HTR-8/SVneo (cell line): Measurements from ENCODE around the gene ZNF3.
A peak's percentile ranks its signal among the peaks of the same experiment; 100 is the strongest.

Experiments
- DNase-seq: peaks from one replicate; pipeline ENCODE4 v3.0.0; 2011; ENCODE audit warnings: low spot score, mixed read lengths; ENCODE audit not compliant: insufficient read length
- FAIRE-seq: peaks from 2 replicates; lab custom pipeline; 2011; peaks lifted over from hg19 to GRCh38; lab: Jason Lieb, UNC

The ZNF3 gene

DNA sequence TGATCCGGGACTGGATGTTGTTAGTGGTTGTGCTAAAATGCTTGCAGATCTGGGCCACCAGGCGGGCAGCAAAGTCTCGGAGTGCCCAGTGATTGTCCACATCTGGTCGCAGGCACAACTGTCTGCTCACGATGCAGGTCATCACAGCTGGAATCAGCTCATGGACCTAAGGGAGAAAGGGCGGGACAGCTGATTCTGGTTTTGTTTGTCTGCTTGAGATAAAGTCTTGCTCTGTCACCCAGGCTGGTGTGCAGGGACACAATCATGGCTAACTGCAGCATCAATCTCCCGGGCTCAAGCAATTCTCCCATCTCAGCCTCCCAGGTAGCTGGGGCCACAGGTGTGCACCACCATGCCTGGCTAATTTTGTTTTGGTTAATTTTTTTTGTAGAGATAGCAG, 29.6 kb upstream of the ZNF3 start:
- FAIRE-seq (no peak), DNase-seq (no peak)

- DNase-seq (no peak), FAIRE-seq (no peak)
Observed at GRCh38 chr7:100109521-100110163, 28.1 kb upstream of the ZNF3 start.

DNA sequence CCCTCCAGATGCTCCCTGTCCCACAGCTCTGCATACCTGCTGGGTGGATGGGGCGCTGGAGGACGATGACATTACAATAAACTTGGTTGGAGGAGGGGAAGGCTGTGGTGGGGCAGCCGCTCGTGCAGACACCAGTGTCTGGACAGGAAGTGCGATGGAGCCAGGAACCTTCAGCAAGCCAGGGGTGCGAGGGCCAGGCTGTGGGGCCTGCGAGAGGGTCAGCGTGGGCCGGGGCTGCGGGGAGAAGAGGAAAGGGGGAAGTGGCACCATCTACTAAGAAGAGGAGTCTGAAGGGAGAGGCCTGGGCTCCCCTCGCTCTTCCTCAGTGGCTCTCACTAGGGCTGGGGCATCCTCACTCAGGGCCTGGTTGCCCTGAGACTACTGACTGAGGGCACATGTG, 26.4 kb upstream of the ZNF3 start:
- DNase-seq: no peak
- FAIRE-seq: no peak

DNA sequence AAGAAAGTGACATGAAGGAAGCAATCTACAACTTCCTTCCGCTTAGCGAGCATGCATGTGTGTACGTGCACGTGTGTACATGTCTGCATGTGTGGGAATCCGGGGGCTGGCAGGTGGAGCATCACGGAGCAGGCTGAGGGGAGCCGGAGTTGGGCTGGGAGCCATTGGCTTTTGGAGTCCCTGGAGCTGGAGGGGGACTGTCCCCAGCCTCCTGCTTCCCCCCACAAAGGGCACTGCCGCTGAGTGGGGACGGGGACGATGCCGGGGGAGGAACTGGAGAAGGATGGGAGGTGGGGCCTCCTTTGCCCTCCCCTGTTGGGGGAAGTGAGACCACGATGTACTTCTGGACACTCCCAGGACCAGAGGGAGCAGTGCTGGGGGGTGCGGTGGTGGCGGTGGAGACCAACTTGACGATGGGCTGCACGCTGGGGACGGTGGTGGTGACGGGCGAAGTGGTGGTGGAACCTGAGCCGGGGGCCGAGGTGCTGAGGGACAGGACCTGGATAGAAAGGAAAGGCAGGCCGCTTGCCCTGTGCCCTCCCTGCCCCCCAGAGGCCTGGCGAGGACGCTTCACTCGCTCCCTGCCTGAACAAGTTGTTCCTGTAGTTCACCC, 25.7 kb upstream of the ZNF3 start:
- FAIRE-seq: no peak
- no peak for DNase-seq

- no peak for DNase-seq
- FAIRE-seq: no peak
Observed at GRCh38 chr7:100106633-100107032, 25.1 kb upstream of the ZNF3 start.

GRCh38 chr7:100105534-100105933, 24.0 kb upstream of the ZNF3 start:
- no peak for DNase-seq
- no peak for FAIRE-seq

DNA sequence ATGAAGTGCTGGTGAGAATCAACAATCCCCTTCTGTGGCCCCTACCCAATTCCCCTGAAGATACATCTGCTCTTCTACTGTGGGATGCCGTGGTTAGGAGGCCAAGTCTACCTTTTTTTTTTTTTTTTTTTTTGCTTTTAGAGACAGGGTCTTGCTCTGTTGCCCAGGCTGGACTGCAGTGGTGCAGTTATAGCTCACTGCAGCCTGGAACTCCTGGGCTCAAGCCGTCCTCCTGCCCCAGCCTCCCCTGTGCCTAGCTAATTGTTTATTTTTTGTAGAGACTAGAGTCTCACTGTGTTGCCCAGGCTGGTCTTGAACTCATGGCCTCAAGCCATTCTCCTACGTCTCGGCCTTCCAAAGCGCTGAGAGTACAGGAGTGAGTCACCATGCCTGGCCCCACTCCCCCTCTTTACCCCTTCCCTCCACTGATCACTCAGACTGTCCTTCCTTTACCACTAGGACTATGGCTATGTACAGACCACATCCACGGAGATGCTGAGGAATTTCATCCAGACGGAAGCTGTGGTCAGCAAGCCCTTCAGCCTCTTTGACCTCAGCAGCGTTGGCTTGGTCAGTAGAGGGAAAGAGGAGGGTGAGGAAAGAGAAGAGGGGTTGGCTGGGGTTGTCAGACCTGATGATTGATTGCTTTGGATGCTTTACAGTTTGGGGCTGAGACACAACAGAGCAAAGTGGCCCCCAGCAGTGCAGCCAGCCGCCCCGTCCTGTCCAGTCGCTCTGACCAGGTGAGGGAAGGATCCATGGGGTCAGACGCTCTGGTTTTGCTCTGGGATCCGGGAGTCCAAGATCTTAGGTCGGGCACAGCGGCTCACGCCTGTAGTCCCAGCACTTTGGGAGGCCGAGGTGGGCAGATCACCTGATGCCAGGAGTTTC, 21.7 kb upstream of the ZNF3 start:
- DNase-seq (peak; percentile 90), FAIRE-seq (peak; percentile 38)

- FAIRE-seq (peak; percentile 77), DNase-seq (peak; percentile 93)
Observed at GRCh38 chr7:100101016-100101862, 19.7 kb upstream of the ZNF3 start, which contains the start of the genes AP4M1 and MCM7. TSS of gene AP4M1 (plus strand) at chr7:100101643. CDS start at chr7:100101715, 72 bp downstream. TSS of gene MCM7 (minus strand) at chr7:100101397. CDS start at chr7:100101294, 103 bp downstream.

DNA sequence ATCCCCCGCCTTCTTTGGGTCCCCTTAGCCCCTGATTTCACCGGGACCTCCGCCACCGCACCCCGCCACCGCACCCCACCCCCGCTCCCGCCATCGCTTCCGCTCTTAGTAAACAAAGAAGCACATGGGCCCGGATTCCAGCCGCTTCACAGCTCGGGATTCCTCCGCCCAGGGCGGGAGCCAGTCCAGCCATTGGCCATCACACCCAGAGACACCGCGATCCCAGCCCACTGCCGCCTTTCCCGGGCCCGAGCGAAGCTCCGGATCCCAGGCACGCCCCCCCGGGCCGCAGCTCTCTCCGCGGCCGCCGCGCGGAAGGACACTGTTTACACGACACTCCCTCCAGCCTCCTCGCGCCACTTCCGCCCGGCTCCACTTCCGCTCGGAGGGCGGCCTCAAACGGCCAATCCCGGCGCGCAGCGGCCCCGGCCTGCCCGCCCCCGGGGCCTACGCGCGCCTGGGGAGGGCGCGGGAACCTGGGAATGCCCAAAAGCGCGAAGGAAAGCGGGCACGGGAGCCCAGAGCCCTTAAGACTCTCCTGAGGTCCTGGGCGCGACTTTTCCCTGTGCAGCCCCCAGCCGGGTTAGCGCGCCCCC, 19.0 kb upstream of the ZNF3 start:
- DNase-seq (peak; percentile 78), FAIRE-seq (no peak)

DNA sequence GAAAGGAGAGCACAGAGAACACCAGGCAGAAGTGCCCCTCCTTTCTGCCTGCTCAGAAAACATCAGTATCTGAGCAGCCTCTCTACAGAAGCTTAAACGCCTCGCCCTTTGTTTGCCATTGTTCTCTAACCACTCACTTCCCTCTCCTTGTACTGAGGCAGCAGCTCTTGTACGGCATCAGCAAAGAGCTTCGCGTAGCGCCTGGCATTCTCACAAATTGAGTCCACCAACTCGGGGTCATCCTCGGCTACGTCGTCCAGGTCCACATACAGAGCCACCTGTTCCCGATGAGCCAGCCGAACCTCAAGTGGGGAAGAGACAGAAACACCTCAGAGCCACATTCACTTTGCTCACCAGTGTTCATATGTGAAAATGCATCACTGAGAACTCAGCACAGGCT, 17.9 kb upstream of the ZNF3 start:
- FAIRE-seq: no peak

DNA sequence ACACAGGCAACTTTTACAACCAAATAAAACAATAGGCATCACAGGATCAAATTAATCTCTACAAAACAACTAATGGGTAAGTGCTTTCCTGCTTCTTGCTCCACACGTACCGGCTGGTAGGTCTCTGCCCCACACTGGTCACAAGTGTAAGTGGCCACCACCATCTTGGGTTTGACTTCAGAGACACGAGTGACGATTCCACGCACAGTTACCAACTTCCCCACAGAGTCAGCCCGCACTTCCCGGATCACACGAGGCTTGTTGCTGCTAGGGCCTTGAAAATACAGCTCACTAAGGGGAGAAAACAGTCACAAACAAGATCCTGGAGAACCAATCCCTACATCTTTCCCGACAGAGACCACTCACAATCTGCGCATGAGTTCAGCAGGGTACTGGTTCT, 17.4 kb upstream of the ZNF3 start:
- no peak for DNase-seq
- no peak for FAIRE-seq

More for the DNA sequence above, 17.9 kb upstream of the ZNF3 start:
- no peak for DNase-seq

DNA sequence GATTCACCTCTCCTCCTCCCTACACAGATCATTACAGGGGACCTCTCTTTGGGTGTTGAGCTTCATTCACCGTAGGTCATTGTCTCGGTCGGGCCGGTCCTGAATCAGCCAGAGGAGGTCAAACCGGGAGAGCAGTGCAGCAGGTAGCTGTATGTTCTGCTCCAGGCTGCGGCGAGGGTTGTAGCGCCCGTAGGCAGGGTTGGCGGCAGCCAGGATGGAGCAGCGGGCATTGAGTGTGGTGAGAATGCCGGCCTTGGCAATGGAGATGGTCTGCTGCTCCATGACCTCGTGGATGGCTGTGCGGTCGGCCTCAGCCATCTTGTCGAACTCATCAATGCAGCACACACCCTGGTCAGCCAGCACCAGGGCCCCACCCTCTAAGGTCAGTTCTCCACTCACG, 14.2 kb upstream of the ZNF3 start:
- no peak for FAIRE-seq
- DNase-seq: no peak

DNA sequence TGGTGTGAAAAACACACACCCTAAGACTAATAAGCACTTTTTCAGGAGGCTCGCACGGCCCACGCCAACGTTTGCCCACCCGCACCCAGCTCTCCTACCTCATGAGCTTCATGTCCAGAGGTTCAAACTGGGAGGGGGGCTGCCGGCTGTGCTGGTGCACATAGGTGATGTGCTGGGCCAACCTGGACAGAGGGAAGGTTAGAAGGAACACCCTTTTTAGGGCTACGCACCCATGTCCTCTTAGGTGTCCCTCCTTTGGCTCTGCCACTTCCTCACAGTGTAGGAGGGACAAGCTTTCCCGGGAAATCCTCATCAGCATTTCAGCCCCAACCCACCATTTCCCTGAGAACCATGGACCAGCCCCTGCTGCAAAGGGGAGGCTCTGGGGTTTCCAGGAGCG, 13.8 kb upstream of the ZNF3 start:
- DNase-seq (no peak), FAIRE-seq (no peak)

- DNase-seq: no peak
Observed at GRCh38 chr7:100093925-100094486, 12.5 kb upstream of the ZNF3 start.

GRCh38 chr7:100093498-100093897, 12.0 kb upstream of the ZNF3 start:
- FAIRE-seq: no peak
- no peak for DNase-seq

More at GRCh38 chr7:100093925-100094486, 12.5 kb upstream of the ZNF3 start:
- no peak for FAIRE-seq

- FAIRE-seq (no peak), DNase-seq (no peak)
Observed at GRCh38 chr7:100093054-100093453, 11.5 kb upstream of the ZNF3 start.

- DNase-seq: no peak
- no peak for FAIRE-seq
Observed at GRCh38 chr7:100091411-100092181, 10.1 kb upstream of the ZNF3 start.

GRCh38 chr7:100090527-100091410, 9.2 kb upstream of the ZNF3 start:
- FAIRE-seq (no peak), DNase-seq (no peak)
